ENCODE results near the gene PRR15L. TPM values are rescaled to one million over a fixed set of nuclear protein-coding genes. Genes with fewer than 3 reads are reported as not detected.
"Not testable (repeated sequence)": the region's sequence is repeated elsewhere in the genome, so short reads cannot be mapped to it uniquely, and the experiment has no call there.

PRR15L gene
- total RNA-seq, 1 donor from 2014 or later = not detected

DNA sequence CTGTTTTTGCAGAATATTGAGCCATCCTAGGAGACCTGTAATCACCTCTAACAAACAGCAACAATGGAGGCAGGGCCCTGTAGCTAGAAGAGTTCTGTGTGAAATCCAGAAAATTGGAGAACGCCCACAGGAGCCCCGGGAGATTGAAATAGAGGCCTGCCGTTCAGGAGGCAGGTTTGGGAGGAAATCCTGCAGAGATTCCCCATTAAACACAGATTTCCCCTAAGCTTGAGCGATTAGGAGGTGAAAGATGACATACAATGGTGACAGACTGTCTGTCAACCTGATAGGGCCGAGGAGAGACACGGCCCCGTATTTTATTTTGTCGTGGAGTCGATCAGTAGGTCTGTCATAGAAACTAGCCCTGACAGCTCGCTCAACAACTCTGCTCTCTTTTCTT is 31.5 kb upstream of the PRR15L start:
- peak overlapping the region; percentile 99 for H3K27ac Mint-ChIP-seq (ENCODE audit: unreplicated experiment)
- H3K4me1 Mint-ChIP-seq (ENCODE audit: low read depth, unreplicated experiment) = peaks cover 50% of the 10 kb centered on the region
- no peak for DNase-seq
- H3K4me3 Mint-ChIP-seq (ENCODE audit: unreplicated experiment) = peak overlapping the region; percentile 10
- TF ChIP-seq, protein P1, sequence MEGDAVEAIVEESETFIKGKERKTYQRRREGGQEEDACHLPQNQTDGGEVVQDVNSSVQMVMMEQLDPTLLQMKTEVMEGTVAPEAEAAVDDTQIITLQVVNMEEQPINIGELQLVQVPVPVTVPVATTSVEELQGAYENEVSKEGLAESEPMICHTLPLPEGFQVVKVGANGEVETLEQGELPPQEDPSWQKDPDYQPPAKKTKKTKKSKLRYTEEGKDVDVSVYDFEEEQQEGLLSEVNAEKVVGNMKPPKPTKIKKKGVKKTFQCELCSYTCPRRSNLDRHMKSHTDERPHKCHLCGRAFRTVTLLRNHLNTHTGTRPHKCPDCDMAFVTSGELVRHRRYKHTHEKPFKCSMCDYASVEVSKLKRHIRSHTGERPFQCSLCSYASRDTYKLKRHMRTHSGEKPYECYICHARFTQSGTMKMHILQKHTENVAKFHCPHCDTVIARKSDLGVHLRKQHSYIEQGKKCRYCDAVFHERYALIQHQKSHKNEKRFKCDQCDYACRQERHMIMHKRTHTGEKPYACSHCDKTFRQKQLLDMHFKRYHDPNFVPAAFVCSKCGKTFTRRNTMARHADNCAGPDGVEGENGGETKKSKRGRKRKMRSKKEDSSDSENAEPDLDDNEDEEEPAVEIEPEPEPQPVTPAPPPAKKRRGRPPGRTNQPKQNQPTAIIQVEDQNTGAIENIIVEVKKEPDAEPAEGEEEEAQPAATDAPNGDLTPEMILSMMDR (IDR thresholded peaks at IDR 0.05; ENCODE audit: partially characterized antibody, unreplicated experiment) = no peak
- H3K36me3 Mint-ChIP-seq (ENCODE audit: unreplicated experiment) = no peaks in the 10 kb centered on the region
- H3K9me3 Mint-ChIP-seq (ENCODE audit: unreplicated experiment) = peaks cover 24% of the 10 kb centered on the region
- peaks cover 13% of the 10 kb centered on the region for H3K27me3 Mint-ChIP-seq (ENCODE audit: unreplicated experiment)

GRCh38 chr17:47988445-47988844 is 30.8 kb upstream of the PRR15L start:
- Mint-ChIP-seq H3K27me3 (ENCODE audit: unreplicated experiment) (peaks cover 13% of the 10 kb centered on the region), H3K9me3 (ENCODE audit: unreplicated experiment) (peaks cover 24% of the 10 kb centered on the region), H3K27ac (ENCODE audit: unreplicated experiment) (peak overlapping the region; percentile 23), H3K4me1 (ENCODE audit: low read depth, unreplicated experiment) (peaks cover 53% of the 10 kb centered on the region)
- not testable (repeated sequence) for H3K4me3 Mint-ChIP-seq (ENCODE audit: unreplicated experiment); DNase-seq; H3K36me3 Mint-ChIP-seq (ENCODE audit: unreplicated experiment)

DNA sequence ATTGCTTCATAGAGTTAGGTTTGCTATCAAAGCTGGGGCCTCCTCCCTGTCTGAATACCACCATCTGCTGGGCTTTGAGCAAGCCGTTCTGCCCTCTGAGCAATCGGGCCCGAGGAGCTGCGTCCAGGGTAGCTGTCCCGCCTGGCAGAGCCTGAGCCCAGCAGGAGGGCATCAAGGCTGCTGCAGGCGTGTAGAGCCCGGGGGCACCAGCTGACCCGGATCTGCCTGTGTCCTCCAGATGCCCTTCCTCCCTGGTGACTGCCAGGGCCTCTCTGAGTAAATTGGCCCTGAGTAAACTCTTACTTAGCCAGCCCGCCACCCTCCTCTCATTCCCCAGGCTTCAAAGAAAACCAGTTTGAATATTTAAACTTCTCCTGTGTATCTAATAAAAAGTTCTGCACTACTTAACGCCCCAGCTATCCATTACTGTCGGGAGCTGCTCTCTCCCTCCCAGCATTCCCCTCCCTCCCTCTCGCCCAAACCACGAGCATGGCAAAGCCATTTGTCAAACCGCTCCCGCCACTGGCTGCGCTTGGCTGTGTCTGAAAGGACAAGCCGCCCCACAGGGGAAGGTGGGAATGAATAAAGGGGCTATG is 29.7 kb upstream of the PRR15L start:
- no peak for DNase-seq
- Mint-ChIP-seq H3K27me3 (ENCODE audit: unreplicated experiment) (peaks cover 16% of the 10 kb centered on the region), H3K27ac (ENCODE audit: unreplicated experiment) (peak overlapping the region; percentile 52), H3K4me1 (ENCODE audit: low read depth, unreplicated experiment) (peaks cover 51% of the 10 kb centered on the region), H3K9me3 (ENCODE audit: unreplicated experiment) (peaks cover 24% of the 10 kb centered on the region), H3K36me3 (ENCODE audit: unreplicated experiment) (no peaks in the 10 kb centered on the region), H3K4me3 (ENCODE audit: unreplicated experiment) (no peak overlapping the region)
- TF ChIP-seq, protein P1 (IDR thresholded peaks at IDR 0.05; ENCODE audit: partially characterized antibody, unreplicated experiment) = no peak

DNA sequence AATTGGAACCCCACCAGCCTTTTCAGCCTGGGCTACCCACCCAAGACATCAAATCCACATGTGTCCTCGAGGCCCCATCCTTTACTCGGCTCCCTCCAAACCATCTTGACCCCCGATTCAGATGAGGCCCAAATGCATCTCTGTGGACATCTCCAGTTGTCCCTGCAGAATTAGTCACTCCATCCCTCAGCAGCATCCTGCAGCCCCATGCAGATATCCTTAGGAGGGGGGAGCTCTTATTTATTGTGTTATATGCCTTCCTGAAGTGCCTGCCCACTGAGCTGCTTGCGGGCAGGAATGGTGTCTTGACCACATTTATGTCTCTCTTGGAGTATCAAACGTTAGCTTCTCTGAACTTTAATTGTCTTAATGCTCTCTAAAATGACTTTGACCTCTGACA is 28.8 kb upstream of the PRR15L start:
- H3K27ac Mint-ChIP-seq (ENCODE audit: unreplicated experiment) = peak overlapping the region; percentile 53
- no peak for DNase-seq
- H3K9me3 Mint-ChIP-seq (ENCODE audit: unreplicated experiment) = peaks cover 19% of the 10 kb centered on the region
- H3K27me3 Mint-ChIP-seq (ENCODE audit: unreplicated experiment) = peaks cover 16% of the 10 kb centered on the region
- TF ChIP-seq, protein P1 (IDR thresholded peaks at IDR 0.05; ENCODE audit: partially characterized antibody, unreplicated experiment) = no peak
- no peak overlapping the region for H3K4me3 Mint-ChIP-seq (ENCODE audit: unreplicated experiment)
- H3K36me3 Mint-ChIP-seq (ENCODE audit: unreplicated experiment) = no peaks in the 10 kb centered on the region
- H3K4me1 Mint-ChIP-seq (ENCODE audit: low read depth, unreplicated experiment) = peaks cover 46% of the 10 kb centered on the region

- H3K4me1 Mint-ChIP-seq (ENCODE audit: low read depth, unreplicated experiment) = peaks cover 35% of the 10 kb centered on the region
- peaks cover 4% of the 10 kb centered on the region for H3K9me3 Mint-ChIP-seq (ENCODE audit: unreplicated experiment)
- TF ChIP-seq, protein P1 (IDR thresholded peaks at IDR 0.05; ENCODE audit: partially characterized antibody, unreplicated experiment) = no peak
- no peak for DNase-seq
- peak overlapping the region; percentile 23 for H3K27ac Mint-ChIP-seq (ENCODE audit: unreplicated experiment)
- H3K4me3 Mint-ChIP-seq (ENCODE audit: unreplicated experiment) = no peak overlapping the region
- H3K27me3 Mint-ChIP-seq (ENCODE audit: unreplicated experiment) = peaks cover 4% of the 10 kb centered on the region
- H3K36me3 Mint-ChIP-seq (ENCODE audit: unreplicated experiment) = no peaks in the 10 kb centered on the region
These were observed 26.0 kb upstream of the PRR15L start for GRCh38 chr17:47983492-47984223.
